OCI-LY7 (cell line): ENCODE measurements around the gene RETREG1. TPM values are rescaled to one million over a fixed set of nuclear protein-coding genes. Genes with fewer than 3 reads are reported as not detected.

Experiments used
- BruUV-seq: library from RNA; stranded (reverse); fragments of 400-500 nt; replicated peaks from 2 replicates; lab custom pipeline; 2021; lab: Mats Ljungman, UMichigan
- CTCF ChIA-PET: fragments of 300-600 bp; sonication (Branson Sonifier 250); formaldehyde crosslinking; loops from one replicate; lab custom pipeline; 2022; ENCODE audit warnings: antibody characterized with exemption; ENCODE audit not compliant: unreplicated experiment; lab: Charles Lee
- POLR2A ChIA-PET: fragments of 300-600 bp; sonication (Branson Sonifier 250); formaldehyde crosslinking; loops from one replicate; lab custom pipeline; 2022; ENCODE audit warnings: antibody characterized with exemption; lab: Charles Lee
- DNase-seq: peaks from one replicate; pipeline ENCODE4 v3.0.0-alpha.2; 2015; ENCODE audit warnings: low spot score
- H2AFZ ChIP-seq: fragments of 200-600 bp; sonication (generic), shearing (Covaris generic); 2 replicates; pipeline ENCODE4 v1.6.1; 2014; ENCODE audit warnings: mild to moderate bottlenecking, antibody characterized with exemption, low read length, moderate library complexity
- H3K27ac ChIP-seq: fragments of 200-600 bp; sonication (generic); 2 replicates; pipeline ENCODE4 v1.5.1; 2014; ENCODE audit warnings: mixed run types, low read depth, mild to moderate bottlenecking, moderate library complexity, low read length, inconsistent platforms; ENCODE audit not compliant: poor library complexity, severe bottlenecking
- H3K36me3 ChIP-seq: fragments of 200-600 bp; sonication (generic); 2 replicates; pipeline ENCODE4 v1.6.1; 2014; ENCODE audit warnings: mild to moderate bottlenecking, antibody characterized with exemption, low read length, moderate library complexity, mixed read lengths; ENCODE audit not compliant: insufficient read depth
- H3K4me1 ChIP-seq: fragments of 200-600 bp; sonication (generic); 2 replicates; pipeline ENCODE4 v1.5.1; 2014; ENCODE audit warnings: mild to moderate bottlenecking, low read length; ENCODE audit not compliant: insufficient read depth, poor library complexity, severe bottlenecking
- H3K4me2 ChIP-seq: fragments of 200-600 bp; sonication (generic); 2 replicates; pipeline ENCODE4 v1.6.1; 2014; ENCODE audit warnings: mild to moderate bottlenecking, low read length
- H3K4me3 ChIP-seq: fragments of 200-600 bp; sonication (generic); 2 replicates; pipeline ENCODE4 v1.5.1; 2014; ENCODE audit warnings: mild to moderate bottlenecking, low read depth, low read length; ENCODE audit not compliant: poor library complexity, severe bottlenecking
- H3K79me2 ChIP-seq: fragments of 200-600 bp; sonication (generic); 2 replicates; pipeline ENCODE4 v1.6.1; 2016; ENCODE audit warnings: low read depth, mild to moderate bottlenecking, low read length, moderate library complexity, mixed read lengths; ENCODE audit not compliant: insufficient read depth
- H3K9me2 ChIP-seq: fragments of 200-600 bp; sonication (generic); 2 replicates; pipeline ENCODE4 v1.6.1; 2016; ENCODE audit warnings: mild to moderate bottlenecking, low read length, mixed read lengths; ENCODE audit not compliant: insufficient read depth
- H3K9me3 ChIP-seq: fragments of 200-600 bp; sonication (generic); 2 replicates; pipeline ENCODE4 v1.6.1; 2014; ENCODE audit warnings: mild to moderate bottlenecking, mixed run types, low read length, mixed read lengths
- H4K20me1 ChIP-seq: fragments of 200-600 bp; sonication (generic); 2 replicates; pipeline ENCODE4 v1.6.1; 2014; ENCODE audit warnings: mild to moderate bottlenecking, antibody characterized with exemption, low read length, moderate library complexity, mixed read lengths; ENCODE audit not compliant: insufficient read depth
- CTCF ChIP-seq: fragments of 200-600 bp; sonication (generic); conservative IDR thresholded peaks from 2 replicates; pipeline ENCODE4 v1.5.1; 2014; ENCODE audit warnings: mild to moderate bottlenecking, antibody characterized with exemption, low read length, moderate library complexity, mixed read lengths
- EZH2phosphoT487 ChIP-seq: fragments of 200-600 bp; sonication (generic); IDR thresholded peaks from 2 replicates; pipeline ENCODE4 v1.6.1; 2018; ENCODE audit warnings: low read depth, borderline replicate concordance, mild to moderate bottlenecking, mixed run types, antibody characterized with exemption, low read length, moderate library complexity, mixed read lengths
- intact Hi-C: fragments of 100-400 bp; cut with micrococcal nuclease; formaldehyde crosslinking; loops from one replicate; pipeline ENCODE4 v1.10.0; 2022; ENCODE audit not compliant: unreplicated experiment
- total RNA-seq, 2 experiments: library from RNA; depleted of rRNA in 1 of 2; stranded (reverse); fragments of >200 nt in 1 of 2; shearing (Covaris generic) in 1 of 2; gene quantifications; 2 replicates each; pipeline ENCODE4 v1.2.3, GENCODE V29; 2014 to 2022

RETREG1 gene
- total RNA-seq, 2 experiments from 2014 or later: 2.4 to 2.6 TPM

- TF ChIP-seq CTCF (no peak), EZH2phosphoT487 (no peak)
- intact Hi-C loops: loop anchor here (2.0 to 10.0 kb wide), 2 partner anchors 87 to 1799 kb away; partner anchors contain the start of gene OTULIN
- Histone ChIP-seq H3K9me3 (no peaks in the 10 kb centered on the region), H3K4me2 (peak overlapping the region; percentile 88), H2AFZ (no peak overlapping the region), H3K36me3 (peaks cover 47% of the 10 kb centered on the region), H3K4me3 (peak overlapping the region; percentile 99), H3K27ac (no peak overlapping the region), H3K9me2 (no peaks in the 10 kb centered on the region), H3K4me1 (peaks cover 35% of the 10 kb centered on the region), H3K79me2 (peaks cover 60% of the 10 kb centered on the region), H4K20me1 (peaks cover 24% of the 10 kb centered on the region)
- no peak for DNase-seq
- no TSS peak for BruUV-seq
- ChIA-PET CTCF (no interaction called here), POLR2A (interaction anchor here (0.8 to 1.4 kb wide), 2 partner anchors 10 to 89 kb away, joined by 3 to 4 read pairs; no protein-coding TSS in a partner anchor)
Observed at GRCh38 chr5:16464231-16464630, 152.6 kb downstream of the RETREG1 start.

GRCh38 chr5:16461782-16462181 lies 155.0 kb downstream of the RETREG1 start:
- DNase-seq: no peak
- intact Hi-C loops: loop anchor here (10.0 kb wide), 1 partner anchor 1797 kb away; the partner anchor contains the start of gene OTULIN

More at GRCh38 chr5:16461782-16462181, 155.0 kb downstream of the RETREG1 start:
- no peak overlapping the region for H2AFZ ChIP-seq
- POLR2A ChIA-PET: interaction anchor here (1.2 kb wide), 1 partner anchor 10 kb away, joined by 4 read pairs; no protein-coding TSS in a partner anchor
- H3K36me3 ChIP-seq: peaks cover 71% of the 10 kb centered on the region
- H3K27ac ChIP-seq: no peak overlapping the region
- H3K4me1 ChIP-seq: peaks cover 21% of the 10 kb centered on the region
- peaks cover 32% of the 10 kb centered on the region for H4K20me1 ChIP-seq
- no peaks in the 10 kb centered on the region for H3K9me2 ChIP-seq
- CTCF ChIA-PET: no interaction called here
- no peak overlapping the region for H3K4me3 ChIP-seq
- no peaks in the 10 kb centered on the region for H3K9me3 ChIP-seq
- peaks cover 53% of the 10 kb centered on the region for H3K79me2 ChIP-seq
- TF ChIP-seq EZH2phosphoT487: no peak
- TF ChIP-seq CTCF: no peak
- no peak overlapping the region for H3K4me2 ChIP-seq
- no TSS peak for BruUV-seq
